AG04450 (cell line): Measurements from ENCODE around the gene ID2. TPM values are rescaled to one million over a fixed set of nuclear protein-coding genes. Genes with fewer than 3 reads are reported as not detected.

Source experiments
- CTCF ChIA-PET: fragments of 300-600, 350-600 bp; formaldehyde crosslinking; extraction: SDS; loops from one replicate; lab custom pipeline; 2022; ENCODE audit warnings: antibody characterized with exemption, inconsistent platforms; lab: Charles Lee
- POLR2A ChIA-PET: fragments of 350-600 bp; formaldehyde crosslinking; extraction: SDS; loops from one replicate; lab custom pipeline; 2021; ENCODE audit warnings: antibody characterized with exemption, inconsistent platforms; lab: Yijun Ruan, JAX
- DNase-seq: peaks from one replicate; pipeline ENCODE4 v3.0.0-alpha.2; 2011; ENCODE audit warnings: low read depth, low spot score
- H3K27ac ChIP-seq: one replicate; pipeline ENCODE4 v1.5.1; 2012; ENCODE audit warnings: low read depth, low read length, control low read depth
- H3K27me3 ChIP-seq: one replicate; pipeline ENCODE4 v1.6.0; 2012; ENCODE audit warnings: low read length; ENCODE audit not compliant: control insufficient read depth, insufficient read depth
- H3K4me3 ChIP-seq: 2 replicates; pipeline ENCODE4 v1.5.1; 2011; ENCODE audit warnings: mild to moderate bottlenecking, low read depth, low read length, control low read depth
- H3K9me3 ChIP-seq: 2 replicates; pipeline ENCODE4 v1.5.1; 2012; ENCODE audit warnings: low read length; ENCODE audit not compliant: control insufficient read depth, insufficient read depth
- polyA plus RNA-seq: library from polyadenylated mRNA; depleted of rRNA; stranded (reverse); fragments of >200 nt; gene quantifications from 2 replicates; pipeline ENCODE4 v1.2.3, GENCODE V29; 2011
- TF ChIP-seq, protein P1 (sequence below): IDR thresholded peaks from 2 replicates; pipeline ENCODE4 v1.5.1; 2011; ENCODE audit warnings: low read depth, low read length, control low read depth, inconsistent platforms

Gene ID2
- polyA plus RNA-seq, 1 experiment, result 74.3 TPM

DNA sequence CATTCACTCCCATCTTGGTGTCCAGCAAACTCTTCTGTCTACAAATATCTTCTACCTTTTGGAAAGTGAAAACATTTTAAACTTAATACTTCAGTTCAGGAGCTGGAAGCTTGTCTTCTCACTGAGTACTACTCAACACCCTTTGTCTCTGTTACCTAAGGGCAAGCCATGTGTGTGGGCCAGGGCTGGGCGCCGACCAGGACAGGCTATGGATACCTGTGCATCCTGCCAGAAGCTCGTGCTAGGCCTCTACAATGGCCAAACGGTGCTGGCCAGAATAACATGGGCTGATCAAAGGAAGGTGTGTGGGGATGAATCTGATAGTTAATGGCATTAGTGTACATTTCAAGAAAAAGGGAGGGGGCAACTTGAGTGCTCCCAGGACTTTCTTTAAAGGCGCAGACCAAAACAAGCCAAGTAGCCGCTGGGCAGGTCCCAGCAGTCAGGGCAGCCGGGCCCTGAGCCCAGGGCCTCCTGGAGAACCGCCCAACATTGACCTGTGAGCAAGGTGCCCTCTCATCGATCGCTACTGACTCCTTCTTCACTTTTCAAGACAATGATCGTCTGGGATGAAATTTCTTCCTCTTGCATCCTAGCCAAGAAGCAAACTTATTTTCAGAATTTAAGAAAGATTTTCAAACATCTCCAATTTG, 29.0 kb upstream of the ID2 start:
- no peak for DNase-seq
- TF ChIP-seq, protein P1, sequence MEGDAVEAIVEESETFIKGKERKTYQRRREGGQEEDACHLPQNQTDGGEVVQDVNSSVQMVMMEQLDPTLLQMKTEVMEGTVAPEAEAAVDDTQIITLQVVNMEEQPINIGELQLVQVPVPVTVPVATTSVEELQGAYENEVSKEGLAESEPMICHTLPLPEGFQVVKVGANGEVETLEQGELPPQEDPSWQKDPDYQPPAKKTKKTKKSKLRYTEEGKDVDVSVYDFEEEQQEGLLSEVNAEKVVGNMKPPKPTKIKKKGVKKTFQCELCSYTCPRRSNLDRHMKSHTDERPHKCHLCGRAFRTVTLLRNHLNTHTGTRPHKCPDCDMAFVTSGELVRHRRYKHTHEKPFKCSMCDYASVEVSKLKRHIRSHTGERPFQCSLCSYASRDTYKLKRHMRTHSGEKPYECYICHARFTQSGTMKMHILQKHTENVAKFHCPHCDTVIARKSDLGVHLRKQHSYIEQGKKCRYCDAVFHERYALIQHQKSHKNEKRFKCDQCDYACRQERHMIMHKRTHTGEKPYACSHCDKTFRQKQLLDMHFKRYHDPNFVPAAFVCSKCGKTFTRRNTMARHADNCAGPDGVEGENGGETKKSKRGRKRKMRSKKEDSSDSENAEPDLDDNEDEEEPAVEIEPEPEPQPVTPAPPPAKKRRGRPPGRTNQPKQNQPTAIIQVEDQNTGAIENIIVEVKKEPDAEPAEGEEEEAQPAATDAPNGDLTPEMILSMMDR, result no peak
- H3K9me3 ChIP-seq, result peaks cover 5% of the 10 kb centered on the region; the same call in 1 of the 2 replicates
- no peak overlapping the region for H3K27ac ChIP-seq
- no peaks in the 10 kb centered on the region for H3K27me3 ChIP-seq
- H3K4me3 ChIP-seq, result no peak overlapping the region
- CTCF ChIA-PET, result no interaction called here
- POLR2A ChIA-PET, result no interaction called here

GRCh38 chr2:8653485-8653884, 28.4 kb upstream of the ID2 start:
- TF ChIP-seq, protein P1, result no peak
- CTCF ChIA-PET, result no interaction called here
- peaks cover 2% of the 10 kb centered on the region; the same call in 1 of the 2 replicates for H3K9me3 ChIP-seq
- POLR2A ChIA-PET, result no interaction called here
- no peaks in the 10 kb centered on the region for H3K27me3 ChIP-seq
- no peak overlapping the region for H3K4me3 ChIP-seq
- H3K27ac ChIP-seq, result no peak overlapping the region
- DNase-seq, result no peak

GRCh38 chr2:8654041-8654440, 27.8 kb upstream of the ID2 start:
- no peak overlapping the region for H3K27ac ChIP-seq
- ChIA-PET POLR2A (no interaction called here), CTCF (no interaction called here)

GRCh38 chr2:8654483-8654882, 27.4 kb upstream of the ID2 start:
- ChIA-PET POLR2A (no interaction called here), CTCF (no interaction called here)
- no peaks in the 10 kb centered on the region; the same call in 1 of the 2 replicates for H3K9me3 ChIP-seq
- H3K4me3 ChIP-seq, result no peak overlapping the region
- no peaks in the 10 kb centered on the region for H3K27me3 ChIP-seq
- TF ChIP-seq, protein P1, result no peak
- H3K27ac ChIP-seq, result no peak overlapping the region
- no peak for DNase-seq

More at GRCh38 chr2:8654041-8654440, 27.8 kb upstream of the ID2 start:
- DNase-seq, result no peak
- Histone ChIP-seq H3K27me3 (no peaks in the 10 kb centered on the region), H3K9me3 (no peaks in the 10 kb centered on the region; the same call in 1 of the 2 replicates), H3K4me3 (no peak overlapping the region)
- TF ChIP-seq, protein P1, result no peak

- no peaks in the 10 kb centered on the region for H3K27me3 ChIP-seq
- peak overlapping the region; percentile 69 for H3K27ac ChIP-seq
- peak; percentile 67 for DNase-seq
- POLR2A ChIA-PET, result interaction anchor here (0.6 to 1.5 kb wide), 3 partner anchors 20 to 113 kb away, joined by 3 to 12 read pairs (median 3); partner anchors contain the start of gene ID2
- no peak overlapping the region for H3K4me3 ChIP-seq
- H3K9me3 ChIP-seq, result no peaks in the 10 kb centered on the region; the same call in 1 of the 2 replicates
- CTCF ChIA-PET, result no interaction called here
- TF ChIP-seq, protein P1, result no peak
Measured at GRCh38 chr2:8656160-8656641, 25.7 kb upstream of the ID2 start.
